HG03159 (cell line): ENCODE data around the gene ADAMTSL5.
"Not testable (repeated sequence)": the region's sequence is repeated elsewhere in the genome, so short reads cannot be mapped to it uniquely, and the experiment has no call there.

Experiments
- ATAC-seq: cut with Tn5 transposase; IDR thresholded peaks from one replicate; pipeline ENCODE4 v1.9.1; 2021; ENCODE audit warnings: mild to moderate bottlenecking, moderate library complexity; ENCODE audit not compliant: unreplicated experiment

ADAMTSL5 gene

DNA sequence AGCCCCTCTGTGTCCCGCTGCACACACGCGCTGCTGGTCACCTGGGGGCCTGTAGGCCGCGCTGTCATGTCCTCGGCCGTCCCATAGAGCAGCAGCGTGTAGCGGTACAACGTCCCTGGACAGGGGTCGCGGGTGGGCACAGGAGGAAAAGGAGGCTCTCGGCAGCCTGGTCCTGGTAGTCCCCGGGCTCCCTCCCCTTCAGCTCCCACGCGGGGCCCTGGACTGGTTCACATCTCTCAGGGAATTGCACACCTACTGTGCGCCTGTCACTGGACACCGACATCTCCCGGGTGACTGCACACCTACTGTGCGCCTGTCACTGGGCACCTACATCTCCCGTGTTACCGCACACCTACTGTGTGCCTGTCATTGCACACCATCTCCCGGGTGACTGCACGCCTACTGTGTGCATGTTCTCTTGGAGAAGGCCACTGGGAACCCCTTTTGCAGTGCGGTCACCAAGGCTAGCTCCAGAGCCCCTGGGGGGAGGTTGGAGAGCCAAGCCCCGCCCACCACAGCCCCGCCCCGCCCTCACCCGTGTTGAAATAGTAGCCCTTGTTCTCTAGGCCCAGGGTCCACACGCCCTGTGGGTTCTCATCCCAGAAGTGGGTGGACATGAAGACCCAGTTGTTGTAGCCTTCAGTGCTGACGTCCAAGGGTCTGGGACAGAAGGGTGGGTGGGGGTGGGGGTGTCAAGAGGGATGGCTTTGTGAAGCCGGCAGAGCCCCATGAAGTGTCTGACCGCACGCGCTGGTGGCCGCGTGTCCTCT is 30.3 kb downstream of the ADAMTSL5 start:
- ATAC-seq = no peak

DNA sequence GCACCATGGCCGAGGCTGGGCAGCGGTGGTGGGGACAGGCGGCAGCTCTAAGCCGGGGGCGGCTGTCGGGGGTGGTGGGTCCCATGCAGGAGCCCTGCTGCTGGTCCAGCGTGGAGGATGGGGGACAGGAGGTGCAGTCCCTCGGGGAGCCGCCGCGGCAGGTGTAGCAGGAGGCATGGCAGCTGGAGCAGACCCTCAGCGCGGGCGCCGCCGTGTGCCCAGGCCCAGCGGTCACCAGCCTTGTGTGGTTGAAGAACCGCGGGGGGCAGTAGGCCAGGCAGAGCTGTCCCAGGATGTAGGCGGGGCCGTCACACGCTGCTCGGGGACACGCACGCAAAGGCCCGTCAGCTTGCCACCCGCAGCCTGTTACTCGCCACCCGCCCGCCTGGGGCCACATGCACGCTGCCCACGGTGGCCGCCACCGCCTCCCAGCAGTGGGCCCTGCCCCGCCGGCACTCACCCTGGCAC is 30.9 kb downstream of the ADAMTSL5 start:
- no peak for ATAC-seq

DNA sequence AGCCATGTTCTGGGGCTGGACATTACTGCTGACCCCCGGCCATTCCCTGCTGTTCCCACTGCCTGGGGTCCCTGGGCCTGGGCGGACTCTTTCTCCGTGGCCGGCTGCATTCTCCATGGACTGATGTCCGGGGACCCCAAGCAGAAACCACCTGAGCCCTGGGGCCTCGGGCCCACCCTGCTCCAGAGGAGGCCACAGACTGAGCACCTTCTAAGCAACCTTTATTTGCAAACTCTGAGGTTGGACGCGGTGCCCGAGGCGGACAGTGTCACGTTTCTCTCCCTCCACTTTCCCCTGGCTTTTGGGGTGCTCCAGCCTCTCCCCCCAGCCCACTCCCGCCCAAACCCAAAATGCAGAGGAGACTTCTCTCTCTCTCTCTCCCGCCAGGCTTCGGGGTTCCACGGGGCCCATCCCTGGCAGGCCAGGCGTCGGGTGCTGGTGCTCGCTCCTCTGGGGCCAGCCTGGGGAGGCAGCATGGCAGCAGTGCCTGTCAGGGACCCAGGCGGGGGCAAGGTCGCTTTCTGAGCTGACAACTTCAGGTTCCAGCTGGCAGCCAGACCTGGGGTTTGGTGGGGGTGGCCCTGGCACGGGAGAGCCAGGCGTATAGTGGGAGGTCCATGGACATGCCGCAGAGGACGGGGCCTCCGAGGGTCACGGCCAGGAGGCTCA is 31.5 kb downstream of the ADAMTSL5 start:
- ATAC-seq = no peak

DNA sequence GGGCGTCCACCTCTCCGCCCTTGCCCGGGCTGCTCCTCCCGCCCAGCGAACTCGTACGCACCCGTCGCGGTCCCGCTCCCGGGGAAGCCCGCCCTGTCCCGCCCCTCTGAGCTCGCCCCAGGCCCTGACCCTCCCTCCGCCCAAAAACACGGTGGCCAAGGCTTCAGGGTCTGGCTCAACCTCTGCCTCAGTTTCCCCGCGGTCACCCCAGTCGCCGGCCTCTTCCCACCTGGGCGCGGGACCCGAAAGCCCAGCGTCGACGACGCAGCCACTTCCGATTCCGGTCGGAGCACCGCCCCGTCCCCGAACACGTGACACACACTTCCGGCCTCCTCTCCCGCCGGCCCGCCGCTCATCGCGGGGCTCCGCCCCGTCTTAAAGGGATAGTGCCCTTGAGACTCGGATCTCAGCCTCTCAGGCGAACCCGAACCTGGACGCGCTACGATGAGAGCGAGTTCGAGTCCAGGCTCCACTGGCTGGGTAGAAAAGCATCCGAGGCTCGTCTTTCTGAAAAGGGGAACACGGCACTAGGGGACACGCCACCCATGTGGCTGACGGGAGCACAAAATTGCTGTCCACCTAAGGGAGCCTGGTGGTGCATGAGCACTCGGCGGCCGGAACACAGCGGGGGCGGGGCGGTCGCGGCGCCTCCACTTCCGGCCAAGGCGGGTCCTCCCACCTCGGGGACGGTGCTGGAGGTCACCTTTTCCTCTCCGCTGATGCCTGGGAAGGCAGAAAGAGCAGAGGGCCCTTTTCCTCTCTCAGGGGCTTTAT is 33.7 kb downstream of the ADAMTSL5 start, which contains the start of gene C19orf25:
Gene C19orf25, minus strand, starts transcription at position 282 of the 774 bp plus-strand sequence. CDS start 312 bp downstream, outside the sequence.
- ATAC-seq = peak; percentile 84

DNA sequence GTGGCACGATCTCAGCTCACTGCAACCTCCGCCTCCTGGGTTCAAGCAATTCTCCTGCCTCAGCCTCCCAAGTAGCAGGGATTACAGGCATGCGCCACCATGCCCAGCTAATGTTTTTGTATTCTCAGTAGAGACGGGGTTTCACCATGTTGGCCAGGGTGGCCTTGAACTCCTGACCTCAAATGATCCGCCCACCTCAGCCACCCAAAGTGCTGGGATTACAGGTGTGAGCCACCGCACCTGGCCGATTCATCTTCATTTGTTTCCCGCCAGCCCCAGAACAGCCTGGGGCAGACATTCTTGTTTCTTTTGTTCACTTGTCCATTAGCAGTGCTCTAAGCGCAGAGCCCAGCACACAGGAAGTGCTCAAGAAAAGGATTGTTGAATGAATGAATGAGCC is 35.8 kb downstream of the ADAMTSL5 start:
- not testable (repeated sequence) for ATAC-seq

DNA sequence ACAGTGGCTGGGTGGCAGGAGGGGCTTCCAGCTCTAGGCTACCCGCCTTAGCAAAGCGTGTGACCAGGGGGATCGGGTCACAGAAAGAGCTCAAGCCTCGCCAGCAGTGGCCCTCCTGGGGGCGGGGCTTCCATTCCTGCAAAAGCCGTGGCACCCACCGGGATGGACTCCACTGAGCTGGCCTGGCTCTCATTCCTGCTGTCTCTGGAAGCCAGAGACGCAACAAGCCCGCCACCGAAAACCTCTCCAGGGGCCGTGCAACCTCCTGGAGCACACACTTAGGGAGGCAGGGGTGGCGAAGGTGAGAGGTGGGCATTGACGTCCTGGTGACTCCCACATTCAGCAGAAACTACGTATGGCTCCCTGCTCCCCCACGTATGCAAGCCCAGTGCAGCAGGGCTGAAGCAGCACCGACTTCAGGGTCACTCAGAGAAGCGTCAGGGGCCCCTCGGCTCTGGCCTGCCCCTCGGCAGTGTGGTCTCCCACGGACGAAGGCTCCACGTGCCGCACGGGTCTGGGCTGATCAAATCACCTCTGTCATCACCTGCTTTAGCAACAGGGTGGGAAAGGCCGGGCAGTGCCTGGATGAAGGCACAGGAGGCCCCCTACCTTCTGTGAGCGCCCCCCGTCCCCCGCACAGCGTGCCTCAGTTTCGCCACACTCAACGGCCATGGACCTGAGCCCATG is 36.9 kb downstream of the ADAMTSL5 start:
- ATAC-seq = no peak

DNA sequence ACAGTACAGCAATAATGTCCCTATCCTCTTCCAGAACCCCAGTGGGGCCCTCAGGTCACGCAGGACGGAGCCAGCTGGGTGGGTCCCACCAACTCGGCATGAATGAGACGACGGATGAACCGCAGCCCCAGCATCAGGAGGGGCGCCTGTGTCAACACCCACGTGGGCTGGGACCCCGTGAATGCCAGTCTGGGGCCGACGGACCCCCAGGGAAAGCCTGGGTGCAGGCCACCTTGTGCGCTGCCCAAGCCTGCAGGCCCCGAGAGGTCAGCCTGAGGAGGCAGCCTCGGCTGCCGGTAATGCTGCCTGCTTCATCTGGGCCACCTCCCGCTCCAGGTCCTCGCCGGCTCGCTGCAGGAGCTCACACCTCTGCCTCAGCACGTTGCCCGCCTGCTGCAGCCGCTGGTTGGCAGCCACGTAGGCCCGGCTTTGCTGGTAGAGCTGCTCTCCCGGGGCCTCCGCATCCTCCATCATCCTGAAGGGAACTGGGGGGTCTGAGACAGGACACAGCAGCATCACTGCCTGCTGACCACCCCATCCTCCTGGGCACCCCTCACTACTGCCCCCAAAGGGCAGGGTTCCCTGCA is 38.0 kb downstream of the ADAMTSL5 start:
- ATAC-seq = no peak

DNA sequence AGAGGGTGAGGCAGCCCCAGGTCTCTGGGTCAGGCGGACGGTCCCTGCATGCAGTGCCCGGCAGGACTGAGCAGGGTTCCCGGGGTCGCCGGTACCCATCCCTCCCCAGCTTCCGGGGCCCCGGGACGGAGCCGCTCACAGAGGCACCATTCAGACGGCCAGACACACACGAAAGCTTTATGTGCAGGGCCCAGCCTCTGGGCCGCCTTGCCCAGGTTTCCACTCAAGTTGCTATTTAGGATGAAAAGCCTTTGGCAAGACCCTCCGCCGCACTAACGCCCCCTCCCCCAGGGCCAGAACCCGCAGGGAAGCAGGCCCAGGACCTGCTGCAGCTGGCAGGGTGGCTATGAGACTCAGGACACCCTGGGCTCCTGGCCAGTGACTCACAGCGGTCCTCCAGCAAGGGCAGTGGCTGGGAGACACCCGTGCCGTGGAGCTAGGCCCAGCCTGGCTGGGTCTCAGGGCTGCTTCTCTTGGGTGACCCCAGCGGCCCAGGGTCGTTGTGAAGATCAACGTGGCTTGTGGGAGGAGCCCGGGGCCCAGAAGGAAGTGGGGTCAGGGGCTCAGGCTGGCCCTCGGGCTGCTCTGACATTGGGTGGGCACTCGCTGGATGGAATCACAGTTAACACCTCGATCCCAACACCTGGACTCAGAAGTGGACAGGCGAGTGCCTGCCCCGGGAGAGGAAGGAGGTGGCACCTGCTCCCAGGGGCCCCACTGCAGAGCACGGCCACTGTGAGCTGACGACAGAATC is 38.6 kb downstream of the ADAMTSL5 start:
- ATAC-seq = no peak

DNA sequence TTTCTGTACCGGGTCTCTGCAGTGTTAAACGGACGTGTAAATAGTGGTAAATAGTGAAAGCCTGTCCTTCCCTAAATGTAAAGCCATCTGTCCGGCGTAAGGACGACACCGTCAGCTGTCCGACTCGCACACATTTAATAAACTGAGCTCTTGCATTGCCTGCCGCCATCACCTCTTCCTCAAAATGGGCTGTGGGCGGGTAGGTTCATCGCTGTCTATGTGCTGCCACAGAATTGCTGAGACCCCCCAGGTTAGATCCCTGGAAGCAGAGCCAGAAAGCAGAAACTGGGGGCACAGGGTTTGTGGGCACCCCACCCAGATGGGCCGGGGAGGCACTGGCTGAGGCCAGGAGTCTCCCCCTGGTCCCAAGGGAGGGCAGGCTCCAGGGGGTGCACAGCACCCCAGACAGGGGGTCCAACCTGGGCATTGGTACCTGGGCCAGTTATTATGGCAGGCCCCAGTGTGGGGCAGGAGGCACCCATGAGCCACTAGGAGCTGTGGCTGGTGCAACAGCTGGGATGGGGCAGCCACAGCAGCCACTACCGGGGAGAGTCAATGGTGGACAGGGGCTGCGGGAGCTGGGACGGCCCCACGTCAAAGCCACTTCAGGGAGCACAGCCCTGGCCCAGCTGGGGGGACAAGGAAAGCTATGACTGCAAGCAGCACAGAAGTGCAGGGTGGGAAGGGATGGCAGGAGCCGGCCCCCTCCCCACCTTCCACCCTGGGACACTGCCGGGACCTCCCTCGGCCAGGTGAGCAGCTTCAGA is 39.6 kb downstream of the ADAMTSL5 start:
- ATAC-seq = no peak

DNA sequence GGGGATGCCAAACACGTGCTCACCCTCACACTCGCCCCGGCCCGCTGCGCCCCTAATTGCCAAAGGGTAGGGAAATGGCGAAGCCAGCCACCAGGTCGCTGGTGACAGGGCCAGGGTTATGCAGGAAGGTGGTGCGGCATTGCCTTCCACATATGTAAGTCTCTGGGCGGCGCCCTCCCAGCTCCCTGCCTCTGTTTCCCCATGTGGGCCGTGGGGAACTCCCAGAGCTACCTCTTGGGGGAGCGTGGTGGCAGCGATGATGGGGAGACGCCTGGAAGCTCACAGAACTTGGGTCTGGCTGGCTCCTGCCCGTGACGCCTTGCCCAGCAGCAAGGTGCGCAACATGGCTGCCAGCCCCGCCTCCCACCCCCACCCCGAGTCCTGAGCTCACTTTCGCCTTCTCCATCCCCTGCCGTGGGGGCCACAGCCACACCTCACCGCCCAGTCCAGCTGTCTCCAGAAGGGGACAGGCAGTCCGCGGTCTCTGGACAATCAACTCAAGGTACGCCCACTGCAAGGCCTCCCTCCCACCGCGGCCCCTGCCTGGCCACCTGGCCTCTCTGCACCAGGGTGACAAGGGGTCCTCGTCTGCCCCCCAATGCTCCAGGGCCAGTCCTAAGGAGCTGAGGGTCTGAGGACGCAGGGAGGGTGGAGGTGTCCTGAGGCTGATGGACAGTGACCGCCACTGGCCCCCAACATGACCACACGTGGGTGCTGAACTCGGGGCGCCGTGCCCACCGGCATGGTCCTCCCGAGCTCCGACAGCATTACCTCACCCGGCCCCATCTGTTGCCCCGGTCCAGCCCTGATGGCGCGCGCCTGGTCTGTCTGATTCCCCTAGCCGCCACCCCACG is 40.4 kb downstream of the ADAMTSL5 start:
- ATAC-seq = no peak

DNA sequence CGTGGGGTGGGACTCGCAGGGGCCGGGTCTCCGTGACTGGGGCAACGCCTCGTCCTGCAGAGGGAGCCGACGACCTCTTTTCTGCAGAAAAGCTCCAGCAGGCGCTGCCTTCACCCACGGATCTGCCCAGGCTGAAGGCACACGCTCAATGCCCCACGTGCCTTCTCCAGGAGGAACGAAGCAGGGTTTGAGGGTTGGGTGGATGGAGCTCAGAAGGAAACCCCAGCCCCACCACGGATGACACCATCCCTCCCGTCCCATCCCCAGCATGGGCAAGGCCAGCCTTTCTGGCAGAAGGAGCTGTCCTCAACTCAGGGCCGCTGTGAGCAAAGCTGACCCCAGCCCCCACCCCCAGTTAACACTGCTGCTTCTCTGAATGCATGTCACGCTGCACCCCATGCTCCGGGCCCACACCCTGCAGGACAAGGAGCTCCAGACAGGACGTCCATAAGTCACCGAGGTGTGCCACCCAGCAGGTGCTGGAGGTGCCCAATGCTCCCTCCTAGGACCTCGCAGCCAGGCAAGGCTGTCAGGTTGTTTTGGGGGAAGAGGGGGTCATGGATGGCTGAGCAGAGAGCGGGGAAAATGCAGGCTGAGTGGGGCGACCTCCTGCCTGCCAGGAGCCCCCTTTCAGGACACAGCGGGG is 41.2 kb downstream of the ADAMTSL5 start:
- ATAC-seq = no peak

DNA sequence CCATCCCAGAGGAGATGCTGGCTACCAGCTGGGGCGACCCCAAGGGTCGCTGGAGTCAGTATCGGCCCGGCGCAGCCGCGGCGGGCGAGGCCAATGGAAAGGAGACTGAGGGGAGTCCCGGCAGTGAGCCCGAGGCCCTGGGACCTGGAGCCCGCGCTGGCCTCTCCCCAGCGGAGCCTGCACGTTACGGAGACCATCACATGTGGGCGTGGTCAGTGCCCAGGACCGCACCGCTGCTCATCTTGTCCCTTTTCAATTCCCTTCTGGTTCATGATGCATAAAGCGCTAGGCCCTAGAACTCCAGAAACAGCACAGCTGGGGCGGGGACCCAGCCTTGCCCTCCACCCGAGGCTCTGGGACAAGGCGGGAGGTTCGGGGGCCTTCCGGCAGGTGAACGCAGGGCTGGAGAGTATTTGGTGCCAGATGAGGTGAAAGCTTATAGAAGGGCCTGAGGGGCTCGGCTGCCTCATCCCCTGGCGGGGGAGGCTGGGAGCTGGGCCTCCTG is 41.8 kb downstream of the ADAMTSL5 start:
- no peak for ATAC-seq

DNA sequence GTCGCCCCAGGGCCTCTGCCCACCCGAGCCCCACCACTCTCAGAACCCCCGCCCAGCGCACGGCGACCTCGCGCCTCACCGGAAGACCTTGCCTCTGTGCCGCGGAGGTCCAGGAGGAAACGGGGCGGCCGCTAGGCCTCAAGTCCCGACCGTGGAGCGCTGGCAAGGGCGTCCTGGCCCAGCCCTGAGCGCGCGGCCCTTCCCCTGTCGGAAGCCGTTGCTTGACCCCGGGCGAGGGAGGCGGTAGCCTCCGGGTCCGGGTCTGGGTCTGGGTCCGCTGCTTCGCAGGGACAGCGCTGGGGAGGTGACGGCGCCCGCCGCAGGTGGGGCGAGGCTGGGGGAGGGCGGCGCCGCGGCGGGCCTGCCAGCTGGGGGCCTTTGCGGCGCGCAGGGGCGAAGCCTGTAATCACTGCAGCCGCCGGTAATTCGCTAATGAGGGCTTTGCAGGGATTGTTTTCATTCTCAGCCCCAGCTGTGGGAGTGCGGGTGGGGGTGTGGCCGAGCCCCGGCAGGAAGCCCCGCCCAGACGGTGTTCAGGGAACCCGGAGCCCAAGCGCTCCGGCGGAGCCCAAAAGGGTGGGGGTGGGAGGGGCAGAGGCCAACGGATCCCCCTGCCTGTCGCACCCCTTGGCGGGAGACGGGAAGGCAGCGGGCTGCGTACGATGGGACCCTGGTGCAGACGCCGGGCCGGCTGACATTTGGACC is 42.4 kb downstream of the ADAMTSL5 start:
- no peak for ATAC-seq

DNA sequence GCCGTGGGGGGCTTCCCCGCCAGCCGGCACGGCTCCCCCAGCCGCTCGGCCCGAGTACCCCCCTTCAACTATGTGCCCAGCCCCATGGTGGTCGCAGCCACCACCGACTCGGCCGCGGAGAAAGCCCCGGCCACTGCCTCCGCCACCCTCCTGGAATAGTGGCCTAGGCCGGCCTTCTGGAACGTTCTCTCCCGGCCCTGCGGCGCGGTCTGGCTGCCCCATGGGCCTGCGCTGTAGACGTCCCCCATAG is 42.8 kb downstream of the ADAMTSL5 start:
- ATAC-seq = no peak

DNA sequence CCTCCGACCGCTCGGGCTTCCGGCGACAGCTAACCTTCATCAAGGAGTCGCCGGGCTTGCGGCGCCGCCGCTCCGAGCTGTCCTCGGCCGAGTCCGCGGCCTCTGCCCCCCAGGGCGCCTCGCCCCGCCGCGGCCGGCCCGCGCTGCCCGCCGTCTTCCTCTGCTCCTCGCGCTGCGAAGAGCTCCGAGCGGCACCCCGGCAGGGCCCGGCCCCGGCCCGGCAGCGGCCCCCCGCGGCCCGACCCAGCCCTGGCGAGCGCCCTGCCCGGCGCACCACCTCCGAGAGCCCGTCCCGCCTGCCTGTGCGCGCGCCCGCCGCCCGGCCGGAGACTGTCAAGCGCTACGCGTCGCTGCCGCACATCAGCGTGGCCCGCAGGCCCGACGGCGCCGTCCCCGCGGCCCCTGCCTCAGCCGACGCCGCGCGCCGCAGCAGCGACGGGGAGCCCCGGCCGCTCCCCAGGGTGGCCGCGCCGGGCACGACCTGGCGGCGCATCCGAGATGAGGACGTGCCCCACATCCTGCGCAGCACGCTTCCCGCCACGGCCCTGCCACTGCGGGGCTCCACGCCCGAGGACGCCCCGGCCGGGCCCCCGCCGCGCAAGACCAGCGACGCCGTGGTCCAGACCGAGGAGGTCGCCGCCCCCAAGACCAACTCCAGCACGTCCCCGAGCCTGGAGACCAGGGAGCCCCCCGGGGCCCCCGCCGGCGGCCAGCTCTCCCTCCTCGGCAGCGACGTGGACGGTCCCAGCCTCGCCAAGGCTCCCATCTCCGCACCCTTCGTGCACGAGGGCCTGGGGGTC is 43.4 kb downstream of the ADAMTSL5 start:
- ATAC-seq = no peak

DNA sequence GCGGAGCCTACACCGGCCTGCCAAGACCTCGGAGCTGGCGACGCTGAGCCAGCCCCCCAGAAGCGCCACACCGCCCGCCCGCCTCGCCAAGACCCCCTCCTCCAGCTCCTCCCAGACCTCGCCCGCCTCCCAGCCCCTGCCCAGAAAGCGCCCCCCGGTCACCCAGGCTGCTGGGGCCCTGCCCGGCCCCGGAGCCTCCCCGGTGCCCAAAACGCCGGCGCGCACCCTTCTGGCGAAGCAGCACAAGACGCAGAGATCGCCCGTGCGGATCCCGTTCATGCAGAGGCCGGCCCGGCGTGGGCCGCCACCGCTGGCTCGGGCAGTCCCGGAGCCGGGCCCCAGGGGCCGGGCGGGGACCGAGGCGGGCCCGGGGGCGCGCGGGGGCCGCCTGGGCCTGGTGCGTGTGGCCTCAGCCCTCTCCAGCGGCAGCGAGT is 44.0 kb downstream of the ADAMTSL5 start:
- no peak for ATAC-seq
